HL-60 (cell line): ENCODE results near the gene TNFRSF12A.

Source experiments
- DNase-seq, 2 experiments: peaks; one replicate each; pipeline ENCODE4 v3.0.0-alpha.2; 2010 to 2020; ENCODE audit warnings: low read depth in 1 of 2, low spot score in 1 of 2
- H3K27ac ChIP-seq: fragments of 250-450 bp; sonication (Bioruptor Pico); replicated peaks from 2 replicates; pipeline ENCODE4 v1.5.1; 2020; ENCODE audit warnings: mild to moderate bottlenecking, moderate library complexity
- H3K27me3 ChIP-seq: fragments of 250-450 bp; sonication (Bioruptor Pico); 2 replicates; pipeline ENCODE4 v1.5.1; 2021; ENCODE audit warnings: mild to moderate bottlenecking, moderate library complexity; ENCODE audit not compliant: insufficient read depth, poor library complexity, severe bottlenecking
- H3K4me3 ChIP-seq: replicated peaks from 2 replicates; pipeline ENCODE4 v1.5.1; 2011; ENCODE audit warnings: mild to moderate bottlenecking, control low read depth, low read length; ENCODE audit not compliant: insufficient read depth
- CTCF ChIP-seq: IDR thresholded peaks from one replicate; pipeline ENCODE4 v1.5.1; 2011; ENCODE audit warnings: low read length, control low read depth, inconsistent platforms; ENCODE audit not compliant: insufficient read depth
- GABPA ChIP-seq: IDR thresholded peaks from 2 replicates; pipeline ENCODE4 v1.6.1; 2012; ENCODE audit warnings: low read depth
- POLR2AphosphoS5 ChIP-seq: IDR thresholded peaks from 2 replicates; pipeline ENCODE4 v1.6.1; 2012; ENCODE audit warnings: low read depth
- REST ChIP-seq: IDR thresholded peaks from 2 replicates; pipeline ENCODE4 v1.6.1; 2012; ENCODE audit warnings: low read depth; ENCODE audit not compliant: insufficient replicate concordance
- SPI1 ChIP-seq: IDR thresholded peaks from 2 replicates; pipeline ENCODE4 v1.6.1; 2012; ENCODE audit warnings: low read depth, mild to moderate bottlenecking, borderline replicate concordance

TNFRSF12A gene

GRCh38 chr16:3015865-3016521, 4.2 kb upstream of the TNFRSF12A start:
- TF ChIP-seq GABPA (no peak), SPI1 (no peak), POLR2AphosphoS5 (no peak), REST (no peak), CTCF (no peak)
- no peak overlapping the region for H3K27ac ChIP-seq
- H3K4me3 ChIP-seq: no peak overlapping the region
- no peak for DNase-seq
- H3K27me3 ChIP-seq: no peaks in the 10 kb centered on the region

DNA sequence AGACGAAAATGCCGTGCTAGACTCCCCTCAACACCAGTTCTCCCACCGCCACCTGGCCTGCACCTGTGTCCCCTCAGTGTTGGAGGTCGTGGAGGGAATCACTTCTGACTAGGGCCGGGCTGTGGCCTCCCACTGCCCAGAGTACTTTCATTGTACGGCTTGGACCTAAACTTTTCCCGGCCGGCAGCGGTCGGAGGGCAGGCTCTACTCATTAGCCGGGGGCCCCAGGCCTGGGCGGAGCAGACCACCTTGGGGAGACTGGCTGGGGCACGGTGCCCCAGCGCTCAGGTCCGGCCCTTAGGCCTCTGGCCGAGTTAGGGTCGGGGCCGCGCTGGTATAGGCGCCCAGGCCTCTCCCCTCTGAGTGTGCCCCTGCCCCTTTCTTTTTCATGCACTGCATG, 2.8 kb upstream of the TNFRSF12A start:
- Histone ChIP-seq H3K4me3 (no peak overlapping the region), H3K27me3 (no peaks in the 10 kb centered on the region)

DNA sequence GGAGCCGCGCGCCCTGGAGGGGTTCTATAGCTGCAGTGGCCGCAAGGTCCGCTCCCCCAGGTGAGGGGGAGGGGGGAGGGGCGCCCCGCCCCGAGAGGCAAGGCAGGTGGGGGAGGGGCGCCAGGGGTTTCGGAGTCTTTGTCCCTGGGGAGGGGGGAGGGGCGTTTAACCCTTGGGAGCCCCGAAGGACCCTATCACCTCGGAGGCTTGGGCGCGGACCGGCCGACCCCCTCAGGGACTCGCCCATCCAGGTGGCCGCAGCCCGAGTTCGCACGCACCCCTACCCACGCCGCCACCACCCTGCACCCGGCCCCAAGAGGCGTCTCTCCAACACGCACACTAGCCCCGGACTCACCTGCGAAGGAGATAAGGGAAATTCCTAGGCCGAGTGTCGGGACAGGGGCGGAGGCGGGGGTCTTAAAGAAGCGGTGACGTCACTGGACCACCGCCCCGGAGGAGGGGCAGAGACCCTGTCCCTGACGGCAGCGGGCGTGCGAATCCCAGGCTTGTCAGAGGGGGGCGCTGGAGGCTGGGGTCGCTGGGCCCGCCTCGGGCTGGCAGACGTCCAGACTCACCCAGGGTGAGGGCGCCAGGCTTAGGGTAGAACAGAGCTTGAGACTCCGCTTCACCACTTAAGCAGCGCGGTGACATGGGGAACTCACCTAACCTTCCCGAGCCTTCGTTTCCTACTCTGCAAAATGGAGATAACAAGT, 2.2 kb upstream of the TNFRSF12A start, which contains the start of gene CLDN6:
CLDN6 (minus strand) TSS at position 390 of the 713 bp plus-strand sequence. CDS start 2,162 bp downstream, outside the sequence.
- Histone ChIP-seq H3K27ac (no peak within 1 kb of the TSS), H3K4me3 (no peak within 1 kb of the TSS), H3K27me3 (no peaks in the 10 kb centered on the region)
- TF ChIP-seq SPI1 (no peak), REST (no peak), GABPA (no peak), CTCF (no peak), POLR2AphosphoS5 (no peak)
- DNase-seq: peak in 1 of 2 experiments; percentile 18

More for the DNA sequence above, 2.8 kb upstream of the TNFRSF12A start:
- H3K27ac ChIP-seq: no peak overlapping the region
- TF ChIP-seq POLR2AphosphoS5: no peak
- TF ChIP-seq REST: no peak
- TF ChIP-seq GABPA: no peak
- no peak for DNase-seq
